Islet precursor cell (in vitro differentiated cells): ENCODE data around the gene LSM11.
A peak's percentile ranks its signal among the peaks of the same experiment; 100 is the strongest.

ENCODE experiments used
- DNase-seq: peaks from one replicate; pipeline ENCODE4 v3.0.0-alpha.2; 2018

The LSM11 gene

GRCh38 chr5:157778121-157778805 lies 34.8 kb downstream of the LSM11 start:
- DNase-seq, result peak; percentile 60

- no peak for DNase-seq
These were observed 35.7 kb downstream of the LSM11 start for GRCh38 chr5:157779221-157779620.

DNA sequence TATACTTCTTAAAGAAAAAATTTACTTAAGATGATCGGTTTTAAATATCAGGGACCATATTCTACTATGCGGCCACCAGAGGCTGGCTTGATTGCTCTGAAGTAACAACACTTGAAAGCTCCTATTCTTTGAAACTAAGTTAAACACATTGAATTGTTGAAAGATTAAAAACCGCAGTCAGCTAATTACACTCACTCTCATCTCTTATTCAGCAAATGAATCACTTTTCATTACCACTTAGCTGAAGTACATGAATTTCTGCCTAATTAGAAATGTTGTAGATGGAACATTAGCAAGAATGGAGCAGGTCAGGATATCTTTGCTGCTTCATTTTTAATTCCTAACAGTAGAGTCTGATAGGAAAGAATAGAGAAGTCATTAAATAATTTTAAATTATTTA lies 42.3 kb downstream of the LSM11 start:
- no peak for DNase-seq

GRCh38 chr5:157793301-157793700 lies 49.8 kb downstream of the LSM11 start:
- no peak for DNase-seq

DNA sequence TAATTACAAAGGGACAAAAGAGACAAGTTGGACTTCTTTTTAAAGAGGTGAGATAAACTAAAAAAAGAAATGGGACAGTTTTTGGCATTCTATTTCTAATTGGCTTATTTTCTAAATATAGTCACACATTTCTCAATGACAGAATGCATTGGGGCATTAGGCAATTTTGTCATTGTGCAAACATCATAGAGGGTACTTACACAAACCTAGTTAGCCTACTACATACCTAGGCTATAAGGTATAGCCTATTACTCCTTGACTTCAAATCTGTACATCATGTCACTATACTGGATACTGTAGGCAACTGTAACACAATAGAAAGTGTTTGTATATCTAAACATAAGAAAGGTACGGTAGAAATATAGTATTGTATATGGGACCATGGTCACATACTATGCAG lies 56.1 kb downstream of the LSM11 start:
- DNase-seq, result no peak

GRCh38 chr5:157800137-157800536 lies 56.6 kb downstream of the LSM11 start:
- no peak for DNase-seq

GRCh38 chr5:157802736-157803135 lies 59.2 kb downstream of the LSM11 start:
- no peak for DNase-seq

DNA sequence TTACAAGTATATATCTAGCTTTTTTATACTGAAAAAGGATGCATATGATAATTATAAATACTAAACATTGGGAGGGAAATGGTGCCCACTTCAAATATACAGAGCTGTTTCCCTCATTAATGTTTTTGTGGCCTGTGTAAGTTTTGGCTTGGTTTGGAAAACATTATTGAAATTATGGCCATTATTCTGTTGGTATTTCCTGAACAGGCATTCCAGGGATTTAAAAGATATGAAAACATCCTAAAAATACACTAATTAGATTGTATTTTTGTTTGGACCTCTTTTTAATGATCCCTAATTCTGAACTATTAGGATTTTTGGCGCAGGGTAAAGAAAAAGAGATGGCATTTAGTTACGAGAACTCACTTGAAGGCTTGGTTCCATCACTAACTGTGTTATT lies 64.5 kb downstream of the LSM11 start:
- no peak for DNase-seq
